NCI-H2227 (cell line): ENCODE results near the gene MARK3.

Experiments
- DNase-seq: peaks from one replicate; lab custom pipeline; 2025; ENCODE audit not compliant: unreplicated experiment; lab: John Stamatoyannopoulos, UW

The MARK3 gene

GRCh38 chr14:103547455-103547940 lies 162.3 kb downstream of the MARK3 start:
- DNase-seq = no peak

- DNase-seq = no peak
These were observed 162.8 kb downstream of the MARK3 start for GRCh38 chr14:103547941-103548462.

- no peak for DNase-seq
These were observed 163.5 kb downstream of the MARK3 start for GRCh38 chr14:103548463-103549351.

GRCh38 chr14:103549361-103550311 lies 164.4 kb downstream of the MARK3 start:
- no peak for DNase-seq

GRCh38 chr14:103550451-103551337 lies 165.5 kb downstream of the MARK3 start:
- DNase-seq = no peak

- no peak for DNase-seq
These were observed 166.1 kb downstream of the MARK3 start for GRCh38 chr14:103551338-103551762.

- DNase-seq = no peak
These were observed 167.0 kb downstream of the MARK3 start for GRCh38 chr14:103552011-103552845.

GRCh38 chr14:103552846-103553210 lies 167.6 kb downstream of the MARK3 start:
- DNase-seq = no peak
